Measurements from ENCODE around the gene C9orf72.
A peak's percentile ranks its signal among the peaks of the same experiment; 100 is the strongest.

Gene C9orf72

DNA sequence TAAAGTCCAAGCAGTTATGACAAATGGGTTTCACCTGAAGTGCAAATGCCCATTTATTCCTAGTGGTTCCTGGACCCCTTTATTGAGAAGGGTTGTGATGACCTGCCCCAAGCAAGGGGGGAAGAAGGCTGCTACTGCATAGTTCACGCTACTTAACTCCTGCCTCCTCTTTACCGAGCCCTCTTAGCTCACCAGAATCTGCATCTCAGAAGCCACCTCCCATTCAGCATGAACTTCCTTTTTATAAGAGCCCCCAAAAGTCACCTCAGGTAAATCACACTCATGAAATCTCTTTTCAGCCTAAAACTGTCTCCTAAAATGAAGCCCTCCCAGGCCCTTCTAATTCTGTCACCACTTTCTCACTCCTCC lies 26.6 kb upstream of the C9orf72 start:
- H3K4me1 ChIP-seq (ENCODE audit: control insufficient read depth in 1 of 2, insufficient read depth in 2 of 2, low read length in 2 of 2) = peaks cover 0 to 9% of the 10 kb centered on the region in 2 donors
- H3K36me3 ChIP-seq (ENCODE audit: control insufficient read depth in 1 of 2, insufficient read depth in 2 of 2, low read length in 2 of 2) = no peaks in the 10 kb centered on the region
- no peaks in the 10 kb centered on the region for H3K9me3 ChIP-seq (ENCODE audit: control insufficient read depth in 1 of 2, low read length in 2 of 2)
- peak overlapping the region; percentile 68 for H3K27ac ChIP-seq (ENCODE audit: low read length)
- H3K4me3 ChIP-seq (ENCODE audit: low read depth in 1 of 2, low read length in 2 of 2) = no peak overlapping the region
- no peaks in the 10 kb centered on the region for H3K27me3 ChIP-seq (ENCODE audit: low read depth, low read length)

DNA sequence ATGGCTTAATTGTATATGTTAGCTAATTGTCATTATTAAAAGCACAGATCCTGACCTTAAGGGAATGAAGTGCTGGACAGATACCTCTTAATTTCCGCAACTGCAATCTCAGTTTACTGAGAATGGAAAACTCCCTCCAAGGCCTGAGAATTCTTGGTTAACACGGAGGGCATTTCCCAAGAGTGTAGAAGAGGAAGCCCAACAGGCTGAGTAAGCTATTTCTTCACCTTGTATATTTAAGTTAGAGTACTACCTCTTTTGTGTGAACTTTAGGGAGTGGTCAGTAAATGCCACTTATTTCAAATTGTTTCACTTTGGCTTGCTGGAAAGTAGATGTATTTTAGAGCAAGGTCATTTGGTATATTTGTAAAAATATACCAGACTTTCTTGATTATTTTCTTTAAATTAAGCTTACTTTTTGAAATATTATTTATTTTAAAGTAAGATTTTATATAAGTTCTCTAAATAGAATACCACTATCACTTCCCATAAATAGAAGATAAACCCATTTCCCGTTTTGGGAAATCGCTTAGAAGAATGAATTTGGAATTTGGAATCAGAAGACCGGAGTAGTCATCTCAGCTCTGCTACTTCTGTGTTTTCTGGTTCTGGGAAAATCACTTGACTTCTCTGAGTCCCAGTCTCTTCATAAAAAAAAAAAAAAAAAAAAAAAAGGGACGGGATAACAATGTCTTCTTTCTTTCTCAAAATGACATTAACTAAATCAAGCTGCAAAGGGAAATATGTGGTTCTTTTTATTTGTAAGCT lies 26.0 kb upstream of the C9orf72 start:
- H3K4me3 ChIP-seq (ENCODE audit: low read depth in 1 of 2, low read length in 2 of 2) = no peak overlapping the region
- H3K36me3 ChIP-seq (ENCODE audit: control insufficient read depth in 1 of 2, insufficient read depth in 2 of 2, low read length in 2 of 2) = no peaks in the 10 kb centered on the region
- peak overlapping the region; percentile 68 for H3K27ac ChIP-seq (ENCODE audit: low read length)
- H3K27me3 ChIP-seq (ENCODE audit: low read depth, low read length) = no peaks in the 10 kb centered on the region
- no peaks in the 10 kb centered on the region for H3K9me3 ChIP-seq (ENCODE audit: control insufficient read depth in 1 of 2, low read length in 2 of 2)
- H3K4me1 ChIP-seq (ENCODE audit: control insufficient read depth in 1 of 2, insufficient read depth in 2 of 2, low read length in 2 of 2) = peaks cover 0 to 9% of the 10 kb centered on the region in 2 donors

DNA sequence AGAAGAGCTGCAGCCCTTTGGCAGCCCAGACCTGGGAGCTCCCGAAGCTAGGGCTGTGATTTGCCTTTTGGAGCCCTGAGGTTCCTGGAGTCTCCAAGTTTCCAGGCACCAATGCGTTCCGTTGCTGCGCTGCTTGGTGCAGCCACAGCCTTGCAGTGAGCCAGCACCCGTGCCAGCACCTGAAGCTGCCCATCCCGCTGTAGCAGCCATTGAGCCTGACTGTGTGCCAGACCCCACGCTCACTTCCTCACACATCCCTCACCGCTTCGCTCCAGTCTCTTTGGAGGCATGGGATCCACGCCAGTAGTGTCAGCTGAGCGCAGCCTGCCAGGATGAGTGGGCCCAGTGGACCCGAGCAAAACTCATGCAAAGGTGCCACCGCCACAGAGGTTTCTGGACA lies 22.5 kb upstream of the C9orf72 start:
- Histone ChIP-seq H3K4me1 (ENCODE audit: control insufficient read depth in 1 of 2, insufficient read depth in 2 of 2, low read length in 2 of 2) (peaks cover 0 to 5% of the 10 kb centered on the region in 2 donors), H3K4me3 (ENCODE audit: low read depth in 1 of 2, low read length in 2 of 2) (no peak overlapping the region)

DNA sequence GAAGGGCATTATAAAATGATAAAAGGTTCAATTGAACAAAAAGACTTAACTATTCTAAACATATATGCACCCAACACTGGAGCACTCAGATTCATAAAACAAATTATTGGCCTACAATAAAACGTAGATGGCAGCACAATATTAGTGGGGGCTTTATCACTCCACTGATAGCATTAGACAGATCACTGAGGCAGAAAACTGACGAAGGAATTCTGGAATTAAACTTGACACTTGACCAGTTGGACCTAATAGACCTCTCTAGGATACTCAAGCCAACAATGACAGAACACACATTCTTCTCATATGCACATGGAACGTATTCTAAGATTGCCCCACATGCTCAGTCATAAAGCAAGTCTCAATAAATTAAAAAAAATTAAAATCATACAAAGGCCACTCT lies 18.4 kb upstream of the C9orf72 start:
- Histone ChIP-seq H3K27ac (ENCODE audit: low read length) (no peak overlapping the region), H3K4me3 (ENCODE audit: low read depth in 1 of 2, low read length in 2 of 2) (no peak overlapping the region), H3K36me3 (ENCODE audit: control insufficient read depth in 1 of 2, insufficient read depth in 2 of 2, low read length in 2 of 2) (no peaks in the 10 kb centered on the region), H3K4me1 (ENCODE audit: control insufficient read depth in 1 of 2, insufficient read depth in 2 of 2, low read length in 2 of 2) (no peaks in the 10 kb centered on the region), H3K9me3 (ENCODE audit: control insufficient read depth in 1 of 2, low read length in 2 of 2) (no peaks in the 10 kb centered on the region), H3K27me3 (ENCODE audit: low read depth, low read length) (no peaks in the 10 kb centered on the region)

More for the DNA sequence above, 22.5 kb upstream of the C9orf72 start:
- Histone ChIP-seq H3K36me3 (ENCODE audit: control insufficient read depth in 1 of 2, insufficient read depth in 2 of 2, low read length in 2 of 2) (no peaks in the 10 kb centered on the region), H3K9me3 (ENCODE audit: control insufficient read depth in 1 of 2, low read length in 2 of 2) (no peaks in the 10 kb centered on the region), H3K27me3 (ENCODE audit: low read depth, low read length) (no peaks in the 10 kb centered on the region), H3K27ac (ENCODE audit: low read length) (no peak overlapping the region)

DNA sequence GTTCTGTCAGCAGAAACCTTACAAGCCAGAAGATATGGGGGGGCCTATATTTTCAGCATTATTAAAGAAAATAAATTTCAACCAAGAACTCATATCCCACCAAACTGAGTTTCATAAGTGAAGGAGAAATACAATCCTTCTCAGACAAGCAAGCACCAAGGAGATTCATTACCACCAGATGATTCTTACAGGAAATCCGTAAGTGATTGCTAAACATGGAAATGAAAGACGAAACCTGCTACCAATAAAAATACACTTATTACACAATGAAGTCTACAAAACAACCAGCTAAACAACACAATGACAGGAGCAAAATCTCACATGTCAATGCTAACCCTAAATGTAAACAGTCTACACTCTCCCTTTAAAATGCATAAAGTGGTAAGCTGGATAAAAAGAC lies 17.8 kb upstream of the C9orf72 start:
- Histone ChIP-seq H3K27ac (ENCODE audit: low read length) (no peak overlapping the region), H3K9me3 (ENCODE audit: control insufficient read depth in 1 of 2, low read length in 2 of 2) (no peaks in the 10 kb centered on the region), H3K27me3 (ENCODE audit: low read depth, low read length) (no peaks in the 10 kb centered on the region), H3K36me3 (ENCODE audit: control insufficient read depth in 1 of 2, insufficient read depth in 2 of 2, low read length in 2 of 2) (no peaks in the 10 kb centered on the region), H3K4me3 (ENCODE audit: low read depth in 1 of 2, low read length in 2 of 2) (no peak overlapping the region), H3K4me1 (ENCODE audit: control insufficient read depth in 1 of 2, insufficient read depth in 2 of 2, low read length in 2 of 2) (peaks cover 0 to 1% of the 10 kb centered on the region in 2 donors)

DNA sequence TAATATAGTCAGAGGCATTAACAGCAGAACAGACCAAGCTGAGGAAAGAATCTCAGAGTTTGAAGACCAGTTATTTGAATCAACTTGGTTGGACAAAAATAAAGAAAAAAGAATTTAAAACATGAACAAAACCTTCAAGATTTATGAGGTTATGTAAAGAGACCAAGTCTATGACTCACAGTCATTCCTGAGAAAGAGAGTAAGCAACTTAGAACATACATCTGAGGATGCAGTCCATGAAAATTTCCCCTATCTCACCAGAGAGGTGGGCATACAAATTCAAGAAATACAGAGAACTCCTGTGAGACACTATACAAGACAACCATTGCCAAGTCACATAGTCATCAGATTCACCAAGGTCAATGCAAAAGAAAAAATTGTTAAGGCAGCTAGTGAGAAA lies 17.4 kb upstream of the C9orf72 start:
- H3K4me3 ChIP-seq (ENCODE audit: low read depth in 1 of 2, low read length in 2 of 2) = no peak overlapping the region
- H3K27ac ChIP-seq (ENCODE audit: low read length) = no peak overlapping the region
- no peaks in the 10 kb centered on the region for H3K9me3 ChIP-seq (ENCODE audit: control insufficient read depth in 1 of 2, low read length in 2 of 2)
- H3K4me1 ChIP-seq (ENCODE audit: control insufficient read depth in 1 of 2, insufficient read depth in 2 of 2, low read length in 2 of 2) = peaks cover 0 to 4% of the 10 kb centered on the region in 2 donors
- no peaks in the 10 kb centered on the region for H3K36me3 ChIP-seq (ENCODE audit: control insufficient read depth in 1 of 2, insufficient read depth in 2 of 2, low read length in 2 of 2)
- H3K27me3 ChIP-seq (ENCODE audit: low read depth, low read length) = no peaks in the 10 kb centered on the region

DNA sequence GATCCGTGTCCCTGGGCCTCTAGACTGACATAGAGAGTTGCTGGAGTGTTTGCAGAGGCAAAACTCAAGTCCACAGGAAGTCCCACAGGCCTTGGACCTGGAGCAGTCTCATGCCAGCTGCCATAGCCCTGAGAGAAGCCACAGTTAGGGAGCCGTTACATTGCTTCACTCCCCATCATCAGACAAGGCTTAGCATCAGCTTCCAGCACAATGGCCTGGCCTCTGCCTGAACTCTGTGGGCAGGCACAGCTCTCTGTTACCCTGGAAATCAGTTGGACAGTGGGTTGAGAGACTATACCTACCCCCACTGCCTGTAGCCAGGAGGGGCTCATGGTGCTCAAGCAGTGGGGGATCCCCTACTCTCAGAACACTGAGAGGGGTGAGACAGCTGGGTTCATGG lies 16.2 kb upstream of the C9orf72 start:
- Histone ChIP-seq H3K27ac (ENCODE audit: low read length) (no peak overlapping the region), H3K4me1 (ENCODE audit: control insufficient read depth in 1 of 2, insufficient read depth in 2 of 2, low read length in 2 of 2) (peaks cover 0 to 4% of the 10 kb centered on the region in 2 donors), H3K4me3 (ENCODE audit: low read depth in 1 of 2, low read length in 2 of 2) (no peak overlapping the region), H3K9me3 (ENCODE audit: control insufficient read depth in 1 of 2, low read length in 2 of 2) (no peaks in the 10 kb centered on the region), H3K36me3 (ENCODE audit: control insufficient read depth in 1 of 2, insufficient read depth in 2 of 2, low read length in 2 of 2) (no peaks in the 10 kb centered on the region), H3K27me3 (ENCODE audit: low read depth, low read length) (no peaks in the 10 kb centered on the region)

DNA sequence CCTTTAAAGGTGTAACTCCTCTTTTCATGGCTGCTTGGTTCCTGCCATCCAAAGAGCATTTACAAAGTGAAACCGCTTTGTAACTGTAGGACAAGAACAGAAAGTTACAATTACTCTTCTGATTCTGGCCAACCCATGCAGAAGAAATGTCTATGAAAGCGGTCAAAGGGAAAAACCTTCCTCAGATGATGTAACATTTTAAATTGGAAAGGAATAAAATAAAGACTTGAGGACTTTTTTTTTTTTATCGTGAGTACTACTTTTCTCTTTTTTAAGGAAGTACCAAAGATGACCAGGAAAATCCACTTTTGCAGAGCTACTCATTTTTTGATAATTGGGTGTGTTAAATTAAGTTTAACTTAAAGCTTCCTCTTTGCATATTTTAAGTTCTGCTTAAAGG lies 13.0 kb upstream of the C9orf72 start:
- Histone ChIP-seq H3K27me3 (ENCODE audit: low read depth, low read length) (no peaks in the 10 kb centered on the region), H3K9me3 (ENCODE audit: control insufficient read depth in 1 of 2, low read length in 2 of 2) (no peaks in the 10 kb centered on the region), H3K4me3 (ENCODE audit: low read depth in 1 of 2, low read length in 2 of 2) (peak overlapping the region in 1 of 2 donors; percentile 30), H3K4me1 (ENCODE audit: control insufficient read depth in 1 of 2, insufficient read depth in 2 of 2, low read length in 2 of 2) (peaks cover 0 to 4% of the 10 kb centered on the region in 2 donors), H3K27ac (ENCODE audit: low read length) (no peak overlapping the region), H3K36me3 (ENCODE audit: control insufficient read depth in 1 of 2, insufficient read depth in 2 of 2, low read length in 2 of 2) (no peaks in the 10 kb centered on the region)

DNA sequence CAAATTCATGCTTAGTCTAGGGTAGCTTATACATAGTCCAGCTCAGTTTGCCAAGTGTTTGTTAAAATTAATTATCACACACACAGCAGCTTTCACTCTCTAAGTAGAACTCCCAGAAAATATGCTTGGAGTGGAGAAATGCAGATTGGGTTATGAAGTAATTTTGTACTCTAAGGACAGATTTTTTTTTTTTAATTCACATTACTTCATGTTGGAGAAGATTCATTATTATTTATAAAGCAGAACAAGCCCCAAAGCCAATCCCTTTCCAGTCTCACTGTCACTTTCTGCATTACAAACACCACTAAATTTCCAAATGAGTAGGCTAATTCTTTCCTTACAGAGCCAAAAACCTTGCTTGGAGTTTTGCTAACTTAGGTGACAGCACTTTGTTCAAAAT lies 11.7 kb upstream of the C9orf72 start:
- no peak overlapping the region for H3K4me3 ChIP-seq (ENCODE audit: low read depth in 1 of 2, low read length in 2 of 2)
- no peaks in the 10 kb centered on the region for H3K36me3 ChIP-seq (ENCODE audit: control insufficient read depth in 1 of 2, insufficient read depth in 2 of 2, low read length in 2 of 2)
- H3K27ac ChIP-seq (ENCODE audit: low read length) = no peak overlapping the region
- H3K27me3 ChIP-seq (ENCODE audit: low read depth, low read length) = no peaks in the 10 kb centered on the region
- no peaks in the 10 kb centered on the region for H3K9me3 ChIP-seq (ENCODE audit: control insufficient read depth in 1 of 2, low read length in 2 of 2)
- peaks cover 0 to 4% of the 10 kb centered on the region in 2 donors for H3K4me1 ChIP-seq (ENCODE audit: control insufficient read depth in 1 of 2, insufficient read depth in 2 of 2, low read length in 2 of 2)

DNA sequence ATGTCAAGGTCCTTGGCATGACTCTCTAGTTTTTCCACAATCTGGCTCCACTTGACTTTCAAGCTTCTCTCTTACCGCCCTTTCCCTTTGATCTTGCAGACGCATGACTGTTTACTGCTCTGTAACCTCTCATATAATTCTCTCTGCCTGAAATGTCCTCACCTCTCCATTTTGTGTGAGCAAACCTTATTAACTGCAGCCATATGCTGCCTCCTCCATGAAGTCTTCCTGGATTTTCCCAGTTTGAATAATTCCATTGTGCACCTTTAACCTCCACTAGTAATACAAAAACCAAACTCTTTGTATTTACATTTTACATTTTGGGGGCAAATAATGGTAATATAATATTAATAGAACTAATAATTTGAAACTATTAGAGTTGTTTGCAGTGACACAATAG lies 9.5 kb upstream of the C9orf72 start:
- H3K9me3 ChIP-seq (ENCODE audit: control insufficient read depth in 1 of 2, low read length in 2 of 2) = no peaks in the 10 kb centered on the region
- H3K27ac ChIP-seq (ENCODE audit: low read length) = no peak overlapping the region
- peaks cover 0 to 4% of the 10 kb centered on the region in 2 donors for H3K4me1 ChIP-seq (ENCODE audit: control insufficient read depth in 1 of 2, insufficient read depth in 2 of 2, low read length in 2 of 2)
- no peaks in the 10 kb centered on the region for H3K36me3 ChIP-seq (ENCODE audit: control insufficient read depth in 1 of 2, insufficient read depth in 2 of 2, low read length in 2 of 2)
- no peaks in the 10 kb centered on the region for H3K27me3 ChIP-seq (ENCODE audit: low read depth, low read length)
- no peak overlapping the region for H3K4me3 ChIP-seq (ENCODE audit: low read depth in 1 of 2, low read length in 2 of 2)

DNA sequence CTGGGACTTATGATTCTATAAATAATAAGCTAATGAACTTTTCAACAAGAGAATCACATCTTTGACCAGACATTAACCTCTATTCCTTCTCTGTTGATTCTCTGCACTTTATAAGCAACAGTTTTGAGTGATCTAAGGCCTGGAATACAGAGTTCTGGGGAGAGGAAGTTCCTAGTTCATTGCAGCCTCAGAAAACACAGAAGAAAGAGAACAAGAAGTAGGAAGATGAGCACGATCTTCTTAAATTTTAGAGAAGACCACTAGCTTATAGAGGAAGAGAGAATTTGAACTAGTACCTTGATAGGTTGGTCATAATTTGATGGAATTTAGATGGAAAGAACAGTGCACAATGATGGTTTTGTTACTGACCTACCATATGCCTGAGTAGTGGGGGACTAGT lies 8.5 kb upstream of the C9orf72 start:
- H3K4me3 ChIP-seq (ENCODE audit: low read depth in 1 of 2, low read length in 2 of 2) = no peak overlapping the region

More for the DNA sequence above, 8.5 kb upstream of the C9orf72 start:
- Histone ChIP-seq H3K27me3 (ENCODE audit: low read depth, low read length) (no peaks in the 10 kb centered on the region), H3K9me3 (ENCODE audit: control insufficient read depth in 1 of 2, low read length in 2 of 2) (no peaks in the 10 kb centered on the region), H3K36me3 (ENCODE audit: control insufficient read depth in 1 of 2, insufficient read depth in 2 of 2, low read length in 2 of 2) (no peaks in the 10 kb centered on the region), H3K4me1 (ENCODE audit: control insufficient read depth in 1 of 2, insufficient read depth in 2 of 2, low read length in 2 of 2) (peaks cover 0 to 4% of the 10 kb centered on the region in 2 donors), H3K27ac (ENCODE audit: low read length) (no peak overlapping the region)

All from muscle layer of duodenum (tissue), 2 donors.